H1 (cell line): ENCODE data around the gene PDGFB. TPM values are rescaled to one million over a fixed set of nuclear protein-coding genes. Genes with fewer than 3 reads are reported as not detected.

ENCODE experiments used
- CTCF ChIA-PET: fragments of 300-600 bp; sonication (Branson Sonifier 250); formaldehyde crosslinking; loops from one replicate; lab custom pipeline; 2021; ENCODE audit not compliant: partially characterized antibody; lab: Charles Lee
- POLR2A ChIA-PET: fragments of 300-600 bp; sonication (Branson Sonifier 250); formaldehyde crosslinking; loops from one replicate; lab custom pipeline; 2021; ENCODE audit warnings: inconsistent platforms; ENCODE audit not compliant: partially characterized antibody; lab: Charles Lee
- DNase-seq, 2 experiments: peaks; one replicate each; pipeline versions ENCODE4 v3.0.0 to v3.0.0-alpha.2; 2010 to 2022; ENCODE audit warnings: low spot score in 2 of 2, low read depth in 1 of 2, mixed read lengths in 1 of 2
- FAIRE-seq: peaks from 2 replicates; lab custom pipeline; 2011; peaks lifted over from hg19 to GRCh38; lab: Jason Lieb, UNC
- H2AFZ ChIP-seq: 2 replicates; pipeline ENCODE4 v1.8.1; 2012; ENCODE audit warnings: low read length, inconsistent platforms
- H2AK5ac ChIP-seq: 2 replicates; pipeline ENCODE4 v1.6.1; 2013; ENCODE audit warnings: low read depth, low read length
- H2BK120ac ChIP-seq: replicated peaks from 2 replicates; pipeline ENCODE3; 2013; ENCODE audit warnings: low read depth, low read length, inconsistent platforms
- H2BK12ac ChIP-seq: 2 replicates; pipeline ENCODE4 v1.6.1; 2013; ENCODE audit warnings: low read depth, low read length
- H2BK15ac ChIP-seq: 2 replicates; pipeline ENCODE4 v1.6.1; 2013; ENCODE audit warnings: low read length
- H2BK20ac ChIP-seq: 2 replicates; pipeline ENCODE4 v1.6.1; 2013; ENCODE audit warnings: low read length
- H2BK5ac ChIP-seq: 2 replicates; pipeline ENCODE4 v1.6.1; 2013; ENCODE audit warnings: low read depth, low read length
- H3K14ac ChIP-seq: 2 replicates; pipeline ENCODE4 v1.6.1; 2013; ENCODE audit warnings: inconsistent platforms; ENCODE audit not compliant: insufficient read length
- H3K18ac ChIP-seq: 2 replicates; pipeline ENCODE4 v1.6.1; 2013; ENCODE audit warnings: low read length; ENCODE audit errors: extremely low read depth
- H3K23ac ChIP-seq: 2 replicates; pipeline ENCODE4 v1.6.1; 2013; ENCODE audit warnings: inconsistent platforms; ENCODE audit not compliant: insufficient read length
- H3K23me2 ChIP-seq: 2 replicates; pipeline ENCODE4 v1.6.1; 2013; ENCODE audit warnings: low read depth, low read length
- H3K27ac ChIP-seq: 2 replicates; pipeline ENCODE4 v1.6.1; 2011; ENCODE audit warnings: low read depth, low read length, inconsistent platforms
- H3K27me3 ChIP-seq, 4 experiments: replicated peaks in 1 of 4; 1 replicate in 1 of 4; 2 replicates in 3 of 4; pipeline versions ENCODE4 v1.6.1 to v1.8.1; 2011 to 2013; ENCODE audit warnings: low read length in 3 of 4, mild to moderate bottlenecking in 3 of 4, inconsistent platforms in 2 of 4, mixed read lengths in 2 of 4, moderate library complexity in 1 of 4; ENCODE audit not compliant: control insufficient read depth in 3 of 4, insufficient read depth in 3 of 4; ENCODE audit errors: extremely low read depth in 1 of 4
- H3K36me3 ChIP-seq, 4 experiments: 2 replicates each; pipeline versions ENCODE4 v1.6.1 to v1.8.1; 2011 to 2013; ENCODE audit warnings: mild to moderate bottlenecking in 4 of 4, low read length in 3 of 4, moderate library complexity in 2 of 4, control low read depth in 1 of 4, inconsistent platforms in 1 of 4; ENCODE audit not compliant: insufficient read depth in 4 of 4, control insufficient read depth in 2 of 4
- H3K4ac ChIP-seq: replicated peaks from 2 replicates; pipeline ENCODE3; 2013; ENCODE audit warnings: low read length, low read depth, mixed read lengths, inconsistent platforms; ENCODE audit not compliant: insufficient read length
- H3K4me1 ChIP-seq, 4 experiments: replicated peaks in 1 of 4; 1 replicate in 1 of 4; 2 replicates in 3 of 4; pipeline versions ENCODE4 v1.6.1 to v1.8.1; 2011 to 2013; ENCODE audit warnings: low read length in 3 of 4, inconsistent platforms in 2 of 4, mixed read lengths in 1 of 4; ENCODE audit not compliant: insufficient read depth in 4 of 4, control insufficient read depth in 3 of 4
- H3K4me2 ChIP-seq, 2 experiments: 2 replicates each; pipeline versions ENCODE4 v1.6.1 to v1.8.1; 2011 to 2013; ENCODE audit warnings: low read depth in 2 of 2, low read length in 2 of 2, control low read depth in 1 of 2, inconsistent platforms in 1 of 2, mild to moderate bottlenecking in 1 of 2; ENCODE audit not compliant: insufficient read depth in 1 of 2
- H3K4me3 ChIP-seq, 4 experiments: fragments of 200-600, 300-600 bp in 1 of 4; sonication (generic), shearing (Covaris generic), sonication (Bioruptor Twin) in 1 of 4; 2 replicates each; pipeline versions ENCODE4 v1.5.1 to v1.8.1; 2011 to 2016; ENCODE audit warnings: low read length in 4 of 4, low read depth in 3 of 4, control low read depth in 2 of 4, inconsistent platforms in 2 of 4, mild to moderate bottlenecking in 2 of 4, mixed read lengths in 1 of 4, moderate library complexity in 1 of 4; ENCODE audit not compliant: insufficient read depth in 2 of 4; ENCODE audit errors: extremely low read depth in 1 of 4
- H3K56ac ChIP-seq: replicated peaks from 2 replicates; pipeline ENCODE3; 2013; ENCODE audit warnings: low read depth, mild to moderate bottlenecking, mixed read lengths, low read length, inconsistent platforms; ENCODE audit not compliant: insufficient read length
- H3K79me1 ChIP-seq: 2 replicates; pipeline ENCODE4 v1.6.1; 2013; ENCODE audit warnings: low read depth, low read length, control low read depth
- H3K79me2 ChIP-seq, 2 experiments: 2 replicates each; pipeline versions ENCODE4 v1.6.1 to v1.8.1; 2012 to 2013; ENCODE audit warnings: low read length in 2 of 2, mild to moderate bottlenecking in 2 of 2, inconsistent platforms in 1 of 2; ENCODE audit not compliant: insufficient read depth in 2 of 2, control insufficient read depth in 1 of 2
- H3K9ac ChIP-seq, 4 experiments: replicated peaks in 1 of 4; 1 replicate in 1 of 4; 2 replicates in 3 of 4; pipeline versions ENCODE4 v1.6.1 to v1.8.1; 2011 to 2013; ENCODE audit warnings: low read depth in 3 of 4, low read length in 3 of 4, control low read depth in 2 of 4, mild to moderate bottlenecking in 2 of 4, moderate library complexity in 2 of 4, inconsistent platforms in 1 of 4; ENCODE audit errors: extremely low read depth in 1 of 4
- H3K9me3 ChIP-seq, 2 experiments: 2 replicates each; pipeline versions ENCODE4 v1.6.1 to v1.8.1; 2012 to 2013; ENCODE audit warnings: mild to moderate bottlenecking in 2 of 2, moderate library complexity in 2 of 2, control low read depth in 1 of 2, inconsistent platforms in 1 of 2, low read depth in 1 of 2, low read length in 1 of 2, mixed read lengths in 1 of 2; ENCODE audit not compliant: insufficient read depth in 2 of 2
- H4K20me1 ChIP-seq, 2 experiments: replicated peaks in 1 of 2; 2 replicates each; pipeline versions ENCODE3 to v1.8.1; 2011 to 2013; ENCODE audit warnings: inconsistent platforms in 2 of 2, low read length in 2 of 2, mild to moderate bottlenecking in 1 of 2; ENCODE audit not compliant: insufficient read depth in 2 of 2, control insufficient read depth in 1 of 2
- H4K5ac ChIP-seq: 2 replicates; pipeline ENCODE4 v1.6.1; 2013; ENCODE audit warnings: low read length, low read depth, mixed read lengths, inconsistent platforms; ENCODE audit not compliant: insufficient read length
- H4K8ac ChIP-seq: 2 replicates; pipeline ENCODE4 v1.8.0; 2013; ENCODE audit warnings: mild to moderate bottlenecking, moderate library complexity, low read length, inconsistent platforms; ENCODE audit not compliant: insufficient read depth; ENCODE audit errors: extremely low read depth
- H4K91ac ChIP-seq: replicated peaks from 2 replicates; pipeline ENCODE3; 2013; ENCODE audit warnings: low read length, mixed read lengths, inconsistent platforms; ENCODE audit not compliant: insufficient read length
- KDM1A ChIP-seq: fragments of 200-600, 300-600 bp; sonication (generic); IDR thresholded peaks from 2 replicates; pipeline ENCODE4 v1.7.1; 2016; ENCODE audit warnings: mild to moderate bottlenecking, low read length, borderline replicate concordance
- RBBP5 ChIP-seq: IDR thresholded peaks from 2 replicates; pipeline ENCODE4 v1.7.1; 2012; ENCODE audit warnings: low read depth, mild to moderate bottlenecking, inconsistent platforms, low read length, moderate library complexity, borderline replicate concordance
- WGBS, 2 experiments: shearing (Covaris generic) in 1 of 2; methylation state at CpG; one replicate each; pipeline versions ENCODE4 v1.1.6 to v1.1.7; 2013 to 2015; ENCODE audit warnings: low lambda C conversion rate in 2 of 2, mixed read lengths in 2 of 2, inconsistent platforms in 1 of 2, low coverage in 1 of 2, missing lambda C conversion rate in 1 of 2; ENCODE audit not compliant: insufficient replicate concordance in 2 of 2, insufficient coverage in 1 of 2, insufficient read length in 1 of 2; ENCODE audit errors: extremely low coverage in 1 of 2, missing lambda C conversion rate in 1 of 2; 5-methylcytosine and 5-hydroxymethylcytosine counted together
- polyA plus RNA-seq, 7 experiments: library from polyadenylated mRNA; depleted of rRNA in 3 of 7; stranded (reverse) in 5 of 7; unstranded in 2 of 7; fragments of >200 nt in 5 of 7; fragments of 200-250 nt in 2 of 7; gene quantifications; 1 replicate in 5 of 7; 2 replicates in 1 of 7; 4 replicates in 1 of 7; pipeline versions ENCODE4 v1.2.1 to v1.2.3, GENCODE V29; 2011 to 2013; ENCODE audit warnings: missing spikeins in 2 of 7, mixed read lengths in 2 of 7
- total RNA-seq: library from RNA; stranded (reverse); fragmentation: NEBNext Ultra II Directional; extraction: Animal tissue kit (Norgen Biotek cat#: 25700); gene quantifications from 2 replicates; pipeline ENCODE4 v1.2.1, GENCODE V29; 2021

The PDGFB gene
- total and polyA plus RNA-seq, 2 of the 8 experiments (the other 6 are each of a cell fraction or from before 2014, with no cell fraction given): 3.9 to 8.5 TPM

DNA sequence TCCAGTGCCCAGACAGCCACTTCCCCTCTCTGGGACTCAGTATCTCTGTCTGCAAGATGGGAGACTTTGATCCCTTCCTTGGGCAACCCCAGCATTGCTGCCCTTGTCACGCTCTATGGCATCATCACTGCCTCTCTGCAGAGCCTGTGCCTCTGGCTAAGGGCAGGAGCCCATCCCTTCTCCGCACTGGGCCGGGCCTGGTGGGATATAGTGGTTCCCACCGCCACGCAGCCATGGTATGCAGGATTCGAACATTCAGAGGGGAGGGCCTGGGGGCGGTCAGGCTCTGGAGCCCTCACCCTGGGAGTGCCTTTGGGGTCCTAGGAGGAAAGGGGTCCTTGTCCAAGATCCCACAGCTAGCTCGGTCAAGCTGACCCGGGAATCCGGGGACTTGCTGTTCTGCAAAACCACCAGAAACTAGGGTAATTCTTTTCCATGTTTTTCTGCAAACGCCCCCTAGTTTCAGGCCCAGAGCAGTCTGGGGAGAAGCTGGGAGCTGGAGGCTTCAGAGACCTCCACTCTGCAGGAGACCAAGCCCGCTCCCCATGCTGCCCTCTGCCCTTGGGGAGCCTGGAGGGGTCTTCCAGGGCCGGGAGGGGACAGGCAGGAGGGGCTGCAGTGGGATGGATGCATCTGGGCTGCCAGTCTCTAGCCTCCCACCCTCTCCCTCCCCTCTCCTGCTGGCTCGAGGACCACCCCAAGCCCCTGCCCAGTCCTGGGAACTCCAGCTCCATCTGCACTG, 67.9 kb downstream of the PDGFB start:
- Histone ChIP-seq H3K4me3 (no peak overlapping the region), H3K23ac (no peak overlapping the region), H3K9ac (peak overlapping the region in 2 of 4 experiments; percentile 31 to 56; a peak in 4 of 7 replicates), H4K20me1 (no peaks in the 10 kb centered on the region), H3K27ac (peak overlapping the region; percentile 92), H3K4ac (peak overlapping the region; percentile 58), H3K4me2 (peak overlapping the region in 1 of 2 experiments; percentile 45; a peak in 2 of 4 replicates), H2BK5ac (peak overlapping the region; percentile 100), H3K79me2 (no peaks in the 10 kb centered on the region), H3K14ac (no peak overlapping the region), H4K5ac (peak overlapping the region; percentile 0), H2BK12ac (peak overlapping the region; percentile 100), H3K18ac (peak overlapping the region; percentile 76), H4K8ac (peak overlapping the region; percentile 89), H2BK20ac (peak overlapping the region; percentile 100), H3K27me3 (no peaks in the 10 kb centered on the region), H3K56ac (no peak overlapping the region), H2AFZ (no peak overlapping the region), H3K23me2 (no peaks in the 10 kb centered on the region; the same call in 1 of the 2 replicates), H2BK15ac (peak overlapping the region; percentile 94), H3K36me3 (no peaks in the 10 kb centered on the region), H3K4me1 (peaks cover 19 to 58% (median 50%) of the 10 kb centered on the region in 4 experiments), H3K9me3 (no peaks in the 10 kb centered on the region), H2AK5ac (peak overlapping the region; percentile 99), H4K91ac (peak overlapping the region; percentile 86), H2BK120ac (peak overlapping the region; percentile 88), H3K79me1 (no peaks in the 10 kb centered on the region)
- FAIRE-seq (no peak), DNase-seq (no peak)
- WGBS, 2 experiments: 84% methylated on average over 13 of the region's 14 CpGs; no CpG with 5 or more reads in 1 of the 2 experiments
- TF ChIP-seq RBBP5 (no peak), KDM1A (peak; percentile 79; the same call in 1 of the 2 replicates)
- POLR2A ChIA-PET: interaction anchor here (0.6 to 11.8 kb wide), 18 partner anchors 9 to 139 kb away, joined by 3 to 313 read pairs (median 4); partner anchors contain the start of gene RPL3
- CTCF ChIA-PET: interaction anchor here (0.7 to 6.0 kb wide), 11 partner anchors 9 to 140 kb away, joined by 3 to 48 read pairs (median 4); no protein-coding TSS in a partner anchor
